GM19397 (cell line): ENCODE data around the gene VSX2.
"Not testable (repeated sequence)": the region's sequence is repeated elsewhere in the genome, so short reads cannot be mapped to it uniquely, and the experiment has no call there.

Experiments used
- ATAC-seq: cut with Tn5 transposase; IDR thresholded peaks from one replicate; pipeline ENCODE4 v1.9.1; 2021; ENCODE audit warnings: mild to moderate bottlenecking, moderate library complexity; ENCODE audit not compliant: unreplicated experiment

Gene VSX2

GRCh38 chr14:74258764-74259035 lies 19.5 kb downstream of the VSX2 start:
- no peak for ATAC-seq

DNA sequence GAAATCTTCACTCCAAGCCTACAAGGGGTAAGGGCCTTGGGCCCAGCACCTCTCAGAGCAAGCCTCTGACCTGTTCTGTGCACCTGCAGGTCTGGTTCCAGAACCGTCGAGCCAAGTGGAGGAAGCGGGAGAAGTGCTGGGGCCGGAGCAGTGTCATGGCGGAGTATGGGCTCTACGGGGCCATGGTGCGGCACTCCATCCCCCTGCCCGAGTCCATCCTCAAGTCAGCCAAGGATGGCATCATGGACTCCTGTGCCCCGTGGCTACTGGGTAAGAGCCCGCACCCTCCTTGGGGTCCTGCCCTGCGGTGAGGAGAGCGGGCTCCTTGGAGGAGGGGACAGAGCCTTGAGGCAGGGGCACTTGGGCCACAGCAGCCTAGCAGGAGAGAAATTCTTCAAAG lies 20.3 kb downstream of the VSX2 start:
- ATAC-seq, result no peak

DNA sequence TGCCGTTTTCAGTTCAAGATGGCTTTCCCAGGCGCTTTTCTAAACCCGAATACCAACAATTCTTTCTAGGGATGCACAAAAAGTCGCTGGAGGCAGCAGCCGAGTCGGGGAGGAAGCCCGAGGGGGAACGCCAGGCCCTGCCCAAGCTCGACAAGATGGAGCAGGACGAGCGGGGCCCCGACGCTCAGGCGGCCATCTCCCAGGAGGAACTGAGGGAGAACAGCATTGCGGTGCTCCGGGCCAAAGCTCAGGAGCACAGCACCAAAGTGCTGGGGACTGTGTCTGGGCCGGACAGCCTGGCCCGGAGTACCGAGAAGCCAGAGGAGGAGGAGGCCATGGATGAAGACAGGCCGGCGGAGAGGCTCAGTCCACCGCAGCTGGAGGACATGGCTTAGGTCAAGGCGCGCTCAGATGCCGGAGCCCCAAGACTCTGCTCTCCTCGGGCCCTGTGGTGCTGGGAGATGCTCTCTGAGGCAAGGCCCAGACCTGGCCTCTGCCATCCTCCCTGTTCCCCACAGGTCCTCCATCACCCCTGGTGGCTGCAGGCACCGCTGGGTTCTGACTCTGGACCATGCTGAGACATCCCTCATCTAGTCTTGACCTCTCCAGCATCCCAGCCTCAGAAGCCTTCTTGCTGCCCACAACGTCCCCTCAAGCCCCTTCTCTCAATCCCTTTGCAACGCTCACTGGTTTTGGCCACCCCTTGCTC lies 21.4 kb downstream of the VSX2 start:
- no peak for ATAC-seq

- ATAC-seq, result no peak
Observed at GRCh38 chr14:74261288-74261687, 22.0 kb downstream of the VSX2 start.

- no peak for ATAC-seq
Observed at GRCh38 chr14:74262076-74262475, 22.8 kb downstream of the VSX2 start.

GRCh38 chr14:74263181-74263580 lies 23.9 kb downstream of the VSX2 start:
- ATAC-seq, result no peak

- no peak for ATAC-seq
Observed at GRCh38 chr14:74263921-74264320, 24.7 kb downstream of the VSX2 start.

DNA sequence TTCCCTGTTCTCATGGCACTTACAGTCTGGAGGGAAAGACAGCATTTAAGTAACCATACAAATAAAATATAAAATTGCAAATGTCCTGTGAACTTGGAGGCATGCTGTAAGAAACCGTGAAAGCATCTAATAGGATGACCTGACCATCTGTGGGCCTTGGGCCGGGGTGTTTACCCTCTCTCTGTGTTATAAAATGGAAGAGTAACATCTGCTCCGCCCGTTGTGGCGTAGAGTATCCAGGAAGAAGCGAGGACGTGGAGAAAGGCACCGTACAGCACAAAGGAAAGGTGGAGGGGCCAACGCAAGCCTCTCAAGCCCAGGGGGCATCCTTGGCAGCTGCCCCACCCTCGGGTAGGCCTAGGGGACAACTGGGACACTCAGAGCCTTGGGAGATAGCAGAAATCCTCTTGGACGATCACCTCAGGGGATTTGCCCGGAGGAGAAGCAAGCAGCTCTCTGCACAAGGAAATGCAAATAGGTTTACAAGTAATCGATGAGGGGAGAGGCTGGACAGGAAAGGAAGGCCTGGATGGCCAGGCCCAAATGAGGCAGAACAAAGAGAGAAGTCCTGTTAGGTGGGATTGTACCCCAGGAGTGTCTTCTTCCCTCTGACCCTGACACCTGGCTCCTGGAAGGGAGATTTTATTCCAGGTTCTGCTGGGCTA lies 26.2 kb downstream of the VSX2 start:
- ATAC-seq, result no peak

- no peak for ATAC-seq
Observed at GRCh38 chr14:74267588-74267987, 28.3 kb downstream of the VSX2 start.

GRCh38 chr14:74270382-74271177 lies 31.3 kb downstream of the VSX2 start:
- not testable (repeated sequence) for ATAC-seq

DNA sequence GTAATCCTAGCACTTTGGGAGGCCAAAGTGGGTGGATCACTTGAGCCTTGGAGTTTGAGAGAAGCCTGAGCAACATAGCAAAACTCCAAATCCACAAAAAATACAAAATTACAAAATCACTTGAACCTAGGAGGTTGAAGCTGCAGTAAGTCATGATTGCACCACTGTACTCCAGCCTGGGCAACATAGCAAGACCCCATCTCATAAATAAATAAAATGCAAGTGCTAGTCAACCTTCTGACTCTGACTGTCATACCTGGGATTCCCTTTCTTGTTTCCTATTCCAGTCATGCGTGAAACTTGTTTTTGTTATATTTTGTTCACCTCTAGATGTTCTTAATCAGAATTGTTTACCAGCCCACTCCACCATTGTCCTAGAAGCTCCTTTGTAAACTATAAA lies 32.1 kb downstream of the VSX2 start:
- no peak for ATAC-seq

DNA sequence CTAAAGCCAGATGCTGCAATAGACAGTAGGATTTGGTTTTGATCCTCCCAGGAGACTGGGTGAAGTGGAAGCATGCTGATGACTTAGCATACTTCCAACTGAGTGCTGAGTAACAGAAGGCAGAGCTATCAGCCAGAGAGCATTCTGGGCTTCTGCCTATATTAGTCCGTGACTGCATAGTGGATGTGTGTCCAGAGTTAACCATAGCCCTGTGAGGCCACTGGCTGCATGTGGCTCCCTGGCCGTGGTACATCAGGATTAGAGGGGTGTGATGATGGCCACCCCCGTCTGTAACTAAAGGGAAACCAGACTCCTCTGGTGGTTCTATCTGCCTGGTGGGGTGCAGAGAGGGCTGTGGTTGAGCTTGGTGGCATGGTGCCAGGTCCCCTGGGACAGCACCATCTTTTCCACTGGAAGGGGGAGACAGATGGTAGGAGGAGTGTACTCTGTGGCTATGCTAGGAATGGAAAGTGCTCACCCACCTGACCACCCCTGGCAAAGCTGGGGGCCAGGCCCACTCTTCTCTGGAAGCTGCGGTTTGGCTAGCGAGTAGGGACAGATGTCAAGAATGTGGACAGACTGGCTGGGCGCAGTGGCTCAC lies 36.1 kb downstream of the VSX2 start:
- no peak for ATAC-seq

DNA sequence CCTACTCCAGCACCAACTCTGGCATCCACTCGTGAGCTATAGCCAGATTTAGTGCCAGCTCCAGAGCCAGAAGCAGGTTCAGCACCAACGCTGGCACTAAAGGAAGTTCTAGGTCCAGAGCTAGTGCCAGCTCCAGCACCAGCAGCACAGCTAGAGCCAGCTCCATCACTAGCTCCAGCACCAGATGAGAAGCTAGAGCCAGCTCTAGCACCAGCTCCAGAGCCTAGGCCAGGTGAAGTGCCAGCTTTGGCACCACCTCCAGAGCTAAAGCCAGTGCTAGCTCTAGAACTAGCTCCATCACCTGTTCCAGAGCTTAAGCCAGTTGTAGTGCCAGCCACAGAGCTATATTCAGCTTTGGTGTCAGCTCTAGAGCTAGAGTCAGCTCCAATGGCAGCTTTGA lies 38.8 kb downstream of the VSX2 start:
- no peak for ATAC-seq

GRCh38 chr14:74281069-74281468 lies 41.8 kb downstream of the VSX2 start:
- no peak for ATAC-seq

DNA sequence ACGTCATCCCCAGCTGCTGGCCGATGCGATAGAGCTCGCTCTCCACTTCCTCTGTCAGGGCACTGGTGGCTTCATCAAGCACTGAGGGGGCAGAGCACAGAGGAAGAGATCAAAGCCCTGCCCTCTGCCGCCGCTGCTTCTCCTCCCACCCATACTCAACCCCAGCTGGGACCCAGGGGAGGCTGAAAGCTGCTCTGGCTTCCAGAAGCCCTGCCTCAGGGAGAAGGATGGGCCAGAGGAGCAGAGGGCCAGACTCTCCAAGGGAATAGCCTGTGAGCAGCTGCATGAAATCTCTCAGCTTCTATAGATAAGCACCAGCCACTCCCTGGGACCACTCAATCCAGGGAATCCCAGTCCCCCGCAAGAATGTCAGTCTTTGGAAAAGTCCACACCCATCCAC lies 47.5 kb downstream of the VSX2 start:
- no peak for ATAC-seq

GRCh38 chr14:74289801-74290200 lies 50.6 kb downstream of the VSX2 start:
- no peak for ATAC-seq

GRCh38 chr14:74290415-74290814 lies 51.2 kb downstream of the VSX2 start:
- ATAC-seq, result no peak

DNA sequence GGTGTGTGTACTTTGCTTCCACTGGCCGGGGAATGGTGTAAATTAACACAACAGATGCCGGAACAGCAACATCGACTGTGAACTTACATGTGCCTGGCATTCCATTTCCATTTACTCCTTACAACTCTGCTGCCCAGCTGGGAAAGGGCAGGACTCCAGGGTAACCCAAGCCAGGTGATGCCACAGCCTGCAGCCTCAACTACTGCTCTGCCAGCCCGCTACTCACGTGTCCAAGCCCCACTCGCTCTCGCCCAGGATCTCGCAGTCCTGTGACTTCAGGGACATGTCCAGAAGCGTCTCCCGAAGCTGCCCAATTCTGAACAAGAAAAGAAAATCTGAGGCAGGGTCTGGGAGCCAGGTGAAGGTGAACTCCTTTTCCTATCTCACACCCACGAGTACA lies 52.8 kb downstream of the VSX2 start:
- ATAC-seq, result no peak

DNA sequence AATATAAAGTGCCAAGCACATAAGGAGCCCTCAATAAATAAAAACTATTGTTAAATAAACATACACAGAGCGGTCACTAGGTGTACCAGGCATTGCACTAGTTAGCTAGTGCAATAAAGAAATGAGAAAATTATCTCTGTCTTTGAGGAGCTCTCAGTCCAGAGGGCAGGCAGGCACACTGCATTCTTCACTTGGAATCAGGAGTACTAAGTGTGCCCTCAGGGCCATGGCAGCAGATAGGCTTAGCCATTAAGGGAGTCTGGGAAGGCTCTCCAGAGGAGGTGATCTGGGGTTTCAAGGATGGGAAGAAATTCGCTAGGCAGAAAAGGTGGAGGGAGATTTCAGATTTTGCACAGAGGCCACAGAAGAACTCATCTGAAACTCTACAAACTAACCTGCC lies 54.4 kb downstream of the VSX2 start:
- ATAC-seq, result no peak

GRCh38 chr14:74296037-74296467 lies 56.8 kb downstream of the VSX2 start:
- no peak for ATAC-seq

GRCh38 chr14:74297986-74298385 lies 58.7 kb downstream of the VSX2 start:
- ATAC-seq, result no peak

DNA sequence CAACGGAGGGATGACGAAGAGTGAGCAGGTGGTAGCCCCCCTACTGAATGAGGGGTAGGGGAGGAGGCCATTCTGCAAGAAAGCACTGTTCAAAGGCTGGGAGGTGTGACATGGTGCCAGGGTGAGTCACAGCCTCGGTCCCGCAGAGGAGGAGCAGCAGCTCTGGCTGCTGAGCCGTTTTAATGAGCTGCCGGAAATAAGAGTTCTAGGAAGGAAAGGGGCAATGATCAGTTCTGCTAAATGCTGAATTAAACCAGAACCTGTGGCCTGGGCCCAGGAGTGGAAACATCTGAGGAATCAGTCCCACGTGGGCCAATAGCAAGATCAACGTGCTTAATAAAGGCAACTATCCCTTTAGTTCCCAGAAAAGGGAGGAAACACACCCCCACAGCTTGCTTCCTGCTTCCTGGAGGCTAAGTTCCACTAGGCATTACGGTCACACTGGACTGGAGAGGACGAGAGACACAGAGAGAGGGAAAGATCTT lies 59.9 kb downstream of the VSX2 start:
- ATAC-seq, result no peak
